Measurements from ENCODE around the gene SH3GL1.

Gene SH3GL1

DNA sequence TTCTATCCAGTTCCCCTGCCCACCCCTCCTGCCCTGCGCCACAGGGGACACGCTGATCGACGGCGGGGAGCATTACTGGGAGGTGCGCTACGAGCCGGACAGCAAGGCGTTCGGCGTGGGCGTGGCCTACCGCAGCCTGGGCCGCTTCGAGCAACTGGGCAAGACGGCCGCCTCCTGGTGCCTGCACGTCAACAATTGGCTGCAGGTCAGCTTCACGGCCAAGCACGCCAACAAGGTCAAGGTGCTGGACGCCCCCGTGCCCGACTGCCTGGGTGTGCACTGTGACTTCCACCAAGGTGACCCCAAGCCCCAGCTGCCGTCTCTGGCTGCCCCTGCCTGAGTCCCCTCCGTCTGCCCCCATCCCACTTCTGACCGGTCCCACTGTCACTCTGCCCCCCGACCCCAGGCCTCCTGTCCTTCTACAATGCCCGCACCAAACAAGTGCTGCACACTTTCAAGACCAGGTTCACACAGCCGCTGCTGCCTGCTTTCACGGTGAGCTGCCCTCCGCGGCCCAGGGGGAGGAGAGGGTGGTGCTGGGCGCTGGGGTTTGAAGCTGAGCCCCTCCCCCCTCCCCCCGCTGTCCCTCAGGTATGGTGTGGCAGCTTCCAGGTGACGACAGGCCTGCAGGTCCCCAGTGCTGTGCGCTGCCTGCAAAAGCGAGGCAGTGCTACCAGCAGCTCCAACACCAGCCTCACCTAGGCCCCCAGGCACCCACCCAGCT is 77.2 kb downstream of the SH3GL1 start:
- no peak for DNase-seq (ENCODE audit: low read depth in 2 of 2, low spot score in 1 of 2)

- no peak for DNase-seq (ENCODE audit: low read depth in 2 of 2, low spot score in 1 of 2)
Observed at GRCh38 chr19:4320419-4320818, 79.9 kb downstream of the SH3GL1 start.

DNA sequence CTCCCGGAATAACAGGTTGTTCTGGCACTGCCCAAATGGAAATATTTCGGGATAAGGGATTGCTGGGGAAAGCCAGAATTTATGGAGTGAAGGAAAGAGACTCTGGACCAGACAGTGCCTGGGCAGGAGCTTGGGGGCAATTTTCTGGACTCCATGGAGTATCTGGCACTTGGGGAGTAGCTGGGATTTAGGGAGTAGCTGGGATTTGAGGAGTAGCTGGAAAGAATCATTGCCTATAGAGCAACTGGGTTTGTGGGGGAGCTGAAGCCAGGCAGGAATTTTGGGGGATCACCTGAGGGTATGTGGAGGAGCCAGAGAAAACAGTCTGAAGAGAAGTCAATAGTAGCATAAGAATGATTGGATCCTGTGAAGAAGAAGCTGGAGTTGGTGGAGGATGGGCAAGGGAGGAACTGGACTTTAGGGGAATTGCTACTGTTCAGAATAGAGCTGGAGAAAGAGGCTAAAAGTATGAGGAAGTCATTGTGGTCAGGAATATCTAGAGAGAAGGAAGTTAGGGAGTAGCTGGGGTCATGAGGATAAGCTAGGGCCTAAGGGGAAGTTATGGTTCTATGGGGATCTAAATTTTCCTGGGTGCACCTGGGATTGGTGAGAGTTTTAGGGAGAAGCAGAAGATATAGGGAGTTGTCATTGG is 81.2 kb downstream of the SH3GL1 start:
- no peak for DNase-seq (ENCODE audit: low read depth in 2 of 2, low spot score in 1 of 2)

DNA sequence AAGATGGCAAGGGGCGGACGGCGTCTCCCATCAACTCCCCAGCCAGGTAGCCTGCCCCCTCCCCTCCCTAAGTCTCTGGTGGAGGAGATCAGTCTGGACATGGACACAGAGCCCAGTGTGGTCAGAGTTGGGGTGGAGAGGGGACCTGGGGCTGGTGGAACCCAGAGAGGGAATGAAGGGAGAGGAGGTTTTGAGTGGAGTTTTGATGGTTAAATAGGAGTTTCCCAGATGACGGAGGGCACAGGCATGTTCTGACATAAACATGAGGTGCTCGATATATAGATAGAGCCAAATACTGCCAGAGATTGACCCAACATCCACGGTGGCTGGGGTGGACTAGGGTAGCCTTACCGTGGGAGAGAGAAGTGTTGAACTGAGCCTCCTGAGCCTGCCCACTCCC is 81.9 kb downstream of the SH3GL1 start:
- no peak for DNase-seq (ENCODE audit: low read depth in 2 of 2, low spot score in 1 of 2)

GRCh38 chr19:4316956-4317355 is 83.4 kb downstream of the SH3GL1 start:
- DNase-seq (ENCODE audit: low read depth in 2 of 2, low spot score in 1 of 2) = no peak

- DNase-seq (ENCODE audit: low read depth in 2 of 2, low spot score in 1 of 2) = no peak
Observed at GRCh38 chr19:4313847-4314490, 86.4 kb downstream of the SH3GL1 start.
